Psoas muscle (tissue), 8 donors: ENCODE results near the gene OSBP2. TPM values are rescaled to one million over a fixed set of nuclear protein-coding genes. Genes with fewer than 3 reads are reported as not detected.
A peak's percentile ranks its signal among the peaks of the same experiment; 100 is the strongest.

Experiments used
- ATAC-seq, 4 donors: fragments of 200-7000 bp; cut with Tn5 transposase; one replicate each; pipeline ENCODE4 v1.9.1; 2020; ENCODE audit warnings: moderate library complexity in 3 of 4, mild to moderate bottlenecking in 2 of 4
- DNase-seq, 2 donors: peaks; one replicate each; pipeline ENCODE4 v3.0.0-alpha.2; 2020
- H3K27ac ChIP-seq: fragments of 200-600 bp; one replicate; pipeline ENCODE4 v1.8.0; 2022
- H3K27me3 ChIP-seq, 3 donors: fragments of 200-600 bp in 1 of 3; one replicate each; pipeline versions ENCODE4 v1.6.1 to v1.8.0; 2013 to 2022; ENCODE audit warnings: low read length in 2 of 3, mild to moderate bottlenecking in 2 of 3, moderate library complexity in 1 of 3; ENCODE audit not compliant: insufficient read depth in 3 of 3
- H3K36me3 ChIP-seq, 2 donors: fragments of 200-600 bp in 1 of 2; one replicate each; pipeline versions ENCODE4 v1.6.1 to v1.8.0; 2013 to 2022; ENCODE audit warnings: low read depth in 1 of 2, mild to moderate bottlenecking in 1 of 2, moderate library complexity in 1 of 2; ENCODE audit not compliant: insufficient read depth in 1 of 2
- H3K4me1 ChIP-seq: fragments of 200-600 bp; one replicate; pipeline ENCODE4 v1.8.0; 2022
- H3K4me3 ChIP-seq: fragments of 200-600 bp; one replicate; pipeline ENCODE4 v1.8.0; 2022; ENCODE audit warnings: mild to moderate bottlenecking
- H3K9me3 ChIP-seq: fragments of 200-600 bp; one replicate; pipeline ENCODE4 v1.8.0; 2022
- WGBS, 3 donors: extraction: QIAGEN DNeasy Blood & Tissue Kit; methylation state at CpG; one replicate each; pipeline versions ENCODE4 v1.1.6 to v1.1.7; 2013; 5-methylcytosine and 5-hydroxymethylcytosine counted together
- intact Hi-C, 2 donors: fragments of 100-400 bp; cut with DNase I; formaldehyde crosslinking; loops; one replicate each; pipeline versions ENCODE4 v1.11.0 to v1.14.2; 2022
- polyA plus RNA-seq, 3 donors: library from polyadenylated mRNA; stranded (reverse); fragments of 200-250 nt; gene quantifications; one replicate each; pipeline ENCODE4 v1.2.3, GENCODE V29; 2013
- total RNA-seq, 4 donors: library from RNA; stranded (reverse); fragmentation: NEBNext Ultra II Directional in 2 of 4; extraction: Animal tissue kit (Norgen Biotek cat#: 25700) in 2 of 4; gene quantifications; one replicate each; pipeline versions ENCODE4 v1.2.1 to v1.2.4, GENCODE V29; 2021 to 2023
- TF ChIP-seq, protein P1 (sequence below): fragments of 200-600 bp; IDR thresholded peaks from one replicate; pipeline ENCODE4 v1.8.0; 2022; ENCODE audit warnings: antibody characterized with exemption
- donor health status: healthy with polysubstance abuse.
- donor health status: DM: no; HTN: no; CAD: no; lungs with moderate emphysema.
- donor health status: Bipolar disorder and iron deficiency.
- donor health status: healthy.
- donor health status: DM: yes; HTN: yes; CAD: no.
- donor health status: DM: no; HTN: no; CAD: no.
- donor health status: DM: no; HTN: no; CAD: no.
- donor health status: DM: yes; HTN: yes; CAD: no.

OSBP2 gene
- total and polyA plus RNA-seq, 7 donors: 0.27 to 8.2 (median 2.5) TPM

DNA sequence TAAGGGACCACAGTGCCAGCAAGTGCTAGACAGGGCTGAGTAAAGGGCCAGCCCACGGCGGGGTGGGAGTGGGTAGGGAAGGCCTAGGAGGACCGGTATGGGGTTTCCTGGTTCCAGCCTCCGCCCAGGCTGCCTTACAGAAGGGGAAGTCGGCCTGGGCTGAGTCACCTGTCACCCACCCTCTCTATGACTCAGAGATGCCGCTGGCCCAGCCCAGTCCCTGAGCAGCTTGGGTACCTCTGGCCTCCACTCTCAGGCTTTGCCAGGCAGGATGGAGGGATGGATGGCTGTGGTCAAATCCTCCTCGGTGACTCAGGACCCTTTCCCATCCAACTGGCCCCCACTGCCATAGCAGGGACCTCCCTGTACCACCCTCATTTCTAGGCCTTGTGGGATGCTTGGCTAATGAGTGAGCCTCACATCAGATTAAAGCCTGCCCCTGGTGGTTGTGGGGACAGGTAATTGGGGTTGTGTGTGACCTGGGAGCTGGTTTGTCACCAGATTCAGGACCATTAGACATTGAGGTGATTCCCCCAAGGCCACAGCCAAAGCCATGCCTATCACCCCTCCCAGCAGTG is 45.2 kb upstream of the OSBP2 start:
- Histone ChIP-seq H3K27ac (no peak overlapping the region), H3K9me3 (no peaks in the 10 kb centered on the region), H3K4me1 (peaks cover 11% of the 10 kb centered on the region), H3K36me3 (peaks cover 0 to 10% of the 10 kb centered on the region in 2 donors), H3K27me3 (no peaks in the 10 kb centered on the region), H3K4me3 (no peak overlapping the region)
- ATAC-seq (peak; percentile 69 to 83 (median 78)), DNase-seq (peak; percentile 62 to 68)
- intact Hi-C loops: no loop called here
- WGBS, 3 donors: 49 to 67% (median 49%) methylated on average over 6 to 7 of the region's 7 CpGs
- TF ChIP-seq, protein P1, sequence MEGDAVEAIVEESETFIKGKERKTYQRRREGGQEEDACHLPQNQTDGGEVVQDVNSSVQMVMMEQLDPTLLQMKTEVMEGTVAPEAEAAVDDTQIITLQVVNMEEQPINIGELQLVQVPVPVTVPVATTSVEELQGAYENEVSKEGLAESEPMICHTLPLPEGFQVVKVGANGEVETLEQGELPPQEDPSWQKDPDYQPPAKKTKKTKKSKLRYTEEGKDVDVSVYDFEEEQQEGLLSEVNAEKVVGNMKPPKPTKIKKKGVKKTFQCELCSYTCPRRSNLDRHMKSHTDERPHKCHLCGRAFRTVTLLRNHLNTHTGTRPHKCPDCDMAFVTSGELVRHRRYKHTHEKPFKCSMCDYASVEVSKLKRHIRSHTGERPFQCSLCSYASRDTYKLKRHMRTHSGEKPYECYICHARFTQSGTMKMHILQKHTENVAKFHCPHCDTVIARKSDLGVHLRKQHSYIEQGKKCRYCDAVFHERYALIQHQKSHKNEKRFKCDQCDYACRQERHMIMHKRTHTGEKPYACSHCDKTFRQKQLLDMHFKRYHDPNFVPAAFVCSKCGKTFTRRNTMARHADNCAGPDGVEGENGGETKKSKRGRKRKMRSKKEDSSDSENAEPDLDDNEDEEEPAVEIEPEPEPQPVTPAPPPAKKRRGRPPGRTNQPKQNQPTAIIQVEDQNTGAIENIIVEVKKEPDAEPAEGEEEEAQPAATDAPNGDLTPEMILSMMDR: no peak

DNA sequence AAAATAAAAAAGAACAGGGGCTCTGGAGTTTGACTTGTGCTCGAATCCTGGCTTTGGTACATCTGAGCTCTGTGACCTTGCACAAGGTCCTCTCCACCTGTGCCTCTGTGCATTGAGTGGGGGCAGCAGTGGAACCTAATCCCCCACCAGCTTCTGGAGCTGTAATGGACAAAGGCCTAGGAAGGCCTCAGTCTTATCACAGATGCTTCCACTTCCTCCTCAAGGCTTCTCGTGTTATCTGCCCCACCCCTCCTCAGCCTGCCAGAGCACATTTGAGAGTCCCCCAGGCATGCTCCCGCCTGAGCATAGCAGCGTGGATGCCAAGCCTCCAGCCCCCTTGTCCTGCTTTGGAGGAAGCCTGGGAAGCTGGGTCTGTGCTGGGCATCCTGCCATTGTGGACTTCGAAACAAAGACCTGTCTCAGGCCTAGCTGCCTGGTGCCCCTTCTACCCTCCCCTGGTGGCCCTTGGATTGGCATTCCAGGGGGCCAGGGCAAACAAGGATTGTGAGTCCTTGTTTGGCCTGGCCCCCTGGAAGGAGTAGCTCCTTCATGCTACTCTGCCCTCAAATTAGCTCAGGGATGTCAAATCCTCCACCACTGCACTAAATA is 44.1 kb upstream of the OSBP2 start:
- intact Hi-C loops: no loop called here
- no peak for ATAC-seq
- TF ChIP-seq, protein P1: no peak
- peaks cover 11% of the 10 kb centered on the region for H3K4me1 ChIP-seq
- no peak overlapping the region for H3K27ac ChIP-seq
- no peaks in the 10 kb centered on the region for H3K9me3 ChIP-seq
- 36 to 42% (median 40%) methylated on average over 5 of the region's 5 CpGs for WGBS, 3 donors
- H3K4me3 ChIP-seq: no peak overlapping the region
- no peak for DNase-seq
- no peaks in the 10 kb centered on the region for H3K27me3 ChIP-seq
- peaks cover 0 to 10% of the 10 kb centered on the region in 2 donors for H3K36me3 ChIP-seq

DNA sequence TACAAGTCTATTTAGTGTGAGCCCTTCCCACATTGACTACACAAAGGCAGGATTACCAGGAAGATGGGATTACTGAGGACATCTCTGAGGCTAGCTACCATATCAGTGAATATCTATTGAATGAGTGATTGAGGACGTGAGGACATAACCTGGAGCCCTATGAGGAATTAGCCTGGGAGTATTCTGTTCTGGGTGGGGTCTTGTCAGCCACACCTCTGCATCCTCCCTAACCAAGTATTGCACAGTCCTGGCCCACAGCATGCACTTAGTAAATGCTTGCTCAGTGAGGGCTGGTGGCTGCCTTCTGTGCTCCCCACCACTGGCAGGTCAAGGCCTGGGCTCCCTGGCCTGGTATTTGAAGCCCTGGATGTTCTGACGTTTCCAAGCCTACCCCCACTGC is 41.8 kb upstream of the OSBP2 start:
- Histone ChIP-seq H3K4me1 (peaks cover 11% of the 10 kb centered on the region), H3K9me3 (no peaks in the 10 kb centered on the region), H3K27me3 (no peaks in the 10 kb centered on the region), H3K4me3 (no peak overlapping the region), H3K36me3 (no peaks in the 10 kb centered on the region), H3K27ac (no peak overlapping the region)
- ATAC-seq (no peak), DNase-seq (no peak)
- TF ChIP-seq, protein P1: no peak
- WGBS, 3 donors: 88 to 94% (median 88%) methylated on average over 2 of the region's 2 CpGs
- intact Hi-C loops: no loop called here

DNA sequence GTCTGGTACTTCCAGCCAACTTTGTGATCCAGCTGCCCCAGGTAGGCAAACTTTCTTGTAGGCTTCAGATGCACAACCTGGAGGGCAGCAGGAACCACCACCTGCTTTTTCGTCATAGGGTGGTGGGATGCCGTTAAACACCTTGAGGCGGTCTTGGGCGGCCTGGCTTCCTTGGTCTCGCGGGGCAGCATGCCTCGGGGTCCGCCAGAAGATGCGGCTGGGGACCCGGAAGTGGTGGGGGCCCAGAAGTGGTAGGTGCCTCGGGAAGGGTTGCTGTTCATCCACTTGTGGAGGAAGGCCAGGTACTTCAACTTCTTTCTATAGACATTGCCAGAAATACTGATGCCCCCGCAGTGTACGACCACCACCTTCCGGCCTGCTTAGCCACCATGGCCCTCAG is 40.3 kb upstream of the OSBP2 start:
- TF ChIP-seq, protein P1: no peak
- Histone ChIP-seq H3K27ac (no peak overlapping the region), H3K4me1 (peaks cover 4% of the 10 kb centered on the region), H3K9me3 (no peaks in the 10 kb centered on the region), H3K36me3 (no peaks in the 10 kb centered on the region), H3K4me3 (no peak overlapping the region), H3K27me3 (no peaks in the 10 kb centered on the region)
- no peak for ATAC-seq
- intact Hi-C loops: no loop called here
- no peak for DNase-seq
- WGBS, 3 donors: 96 to 98% (median 97%) methylated on average over 14 of the region's 14 CpGs

DNA sequence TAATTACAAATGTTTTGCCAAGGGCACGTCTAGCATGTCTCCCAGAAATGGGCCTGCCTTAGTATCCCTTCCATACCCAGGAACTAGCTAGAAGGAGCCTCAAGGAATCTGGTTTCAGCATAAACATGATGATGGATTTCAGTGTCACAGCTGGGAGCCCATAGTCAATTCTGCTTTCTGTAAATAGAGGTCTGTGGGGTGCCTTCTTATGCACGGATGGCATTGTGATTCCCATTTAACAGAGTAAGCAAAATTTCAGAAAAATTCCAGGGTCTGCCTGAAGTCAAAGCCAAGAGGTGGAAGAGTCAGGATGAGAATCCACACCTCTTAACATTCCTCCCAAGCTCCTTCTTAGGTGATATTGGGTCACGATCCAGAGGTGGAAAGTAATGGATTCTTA is 39.1 kb upstream of the OSBP2 start:
- Histone ChIP-seq H3K9me3 (no peaks in the 10 kb centered on the region), H3K27ac (no peak overlapping the region), H3K36me3 (no peaks in the 10 kb centered on the region), H3K4me1 (no peaks in the 10 kb centered on the region), H3K27me3 (no peaks in the 10 kb centered on the region), H3K4me3 (no peak overlapping the region)
- DNase-seq: no peak
- WGBS, 3 donors: 79 to 83% (median 82%) methylated on average over 3 of the region's 3 CpGs
- intact Hi-C loops: no loop called here
- no peak for ATAC-seq
- TF ChIP-seq, protein P1: no peak
